Left ventricle myocardium superior (tissue), 1 donor: Measurements from ENCODE around the gene MEA1. TPM values are rescaled to one million over a fixed set of nuclear protein-coding genes. Genes with fewer than 3 reads are reported as not detected.
"Not testable (repeated sequence)": the region's sequence is repeated elsewhere in the genome, so short reads cannot be mapped to it uniquely, and the experiment has no call there.

ENCODE experiments used
- ATAC-seq: fragments of 200-7000 bp; cut with Tn5 transposase; one replicate; pipeline ENCODE4 v1.9.1; 2020; ENCODE audit warnings: mild to moderate bottlenecking, moderate library complexity
- DNase-seq: peaks from one replicate; pipeline ENCODE4 v3.0.0-alpha.2; 2020
- intact Hi-C: fragments of 100-400 bp; cut with micrococcal nuclease; formaldehyde crosslinking; loops from one replicate; pipeline ENCODE4 v1.11.0; 2022
- total RNA-seq: library from RNA; stranded (reverse); fragmentation: NEBNext Ultra II Directional; extraction: Animal tissue kit (Norgen Biotek cat#: 25700); gene quantifications from one replicate; pipeline ENCODE4 v1.2.1, GENCODE V29; 2021
- donor health status: DM: no; HTN: yes; CAD: no; lungs with severe emphysema.

The MEA1 gene
- total RNA-seq, 1 donor from 2014 or later, result 28.7 TPM

DNA sequence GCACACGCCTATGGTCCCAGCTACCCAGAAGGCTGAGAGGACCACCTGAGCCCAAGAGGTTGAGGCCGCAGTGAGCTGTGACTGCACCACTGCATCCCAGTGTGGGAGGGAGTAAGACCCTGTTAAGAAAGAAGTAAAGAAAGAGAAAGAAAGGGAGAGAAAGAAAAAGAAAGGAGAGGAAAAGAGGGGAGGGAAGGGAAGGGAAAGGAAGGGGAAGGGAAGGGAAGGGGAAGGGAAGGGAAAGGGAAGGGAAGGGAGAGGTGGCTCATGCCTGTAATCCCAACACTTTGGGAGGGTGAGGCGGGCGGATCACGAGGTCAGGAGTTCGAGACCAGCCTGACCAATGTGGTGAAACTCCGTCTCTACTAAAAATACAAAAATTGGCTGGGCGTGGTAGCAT is 27.7 kb upstream of the MEA1 start:
- DNase-seq, ATAC-seq, intact Hi-C loops: not testable (repeated sequence)

DNA sequence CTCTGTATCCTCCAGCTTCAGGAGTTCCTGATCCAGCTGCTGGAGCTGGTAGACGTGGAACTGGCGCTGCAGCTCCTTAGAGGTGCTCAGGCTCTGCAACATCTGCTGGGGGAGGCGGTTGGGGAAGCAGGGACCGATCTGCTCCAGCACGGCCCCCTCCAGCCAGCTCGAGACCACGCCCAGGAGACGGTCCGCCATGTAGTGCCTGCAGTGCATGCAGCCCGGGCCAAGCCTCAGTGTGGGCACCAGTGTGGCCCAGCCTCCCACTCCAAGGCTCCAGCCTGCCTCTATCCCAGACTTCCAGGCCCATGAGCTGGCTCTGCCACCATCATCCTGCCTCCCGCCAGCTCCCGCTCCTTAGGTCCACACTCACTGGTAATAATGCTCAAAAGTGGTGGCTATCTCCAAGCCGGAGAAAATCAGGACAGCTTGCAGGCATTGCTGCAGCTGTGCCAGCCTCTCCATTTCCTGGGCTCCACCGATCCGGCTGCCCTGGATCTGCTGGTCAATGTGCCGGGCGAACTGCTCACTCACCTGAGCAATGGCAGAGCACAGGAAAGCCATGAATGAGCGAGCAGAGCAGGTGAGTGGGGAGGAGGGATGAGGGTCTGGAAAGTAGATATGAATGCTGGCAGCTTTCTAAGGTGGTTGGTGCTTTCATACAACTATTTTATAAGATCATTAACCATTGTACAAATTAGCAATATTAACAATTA is 27.0 kb upstream of the MEA1 start:
- intact Hi-C loops, result no loop called here
- DNase-seq (no peak), ATAC-seq (no peak)

DNA sequence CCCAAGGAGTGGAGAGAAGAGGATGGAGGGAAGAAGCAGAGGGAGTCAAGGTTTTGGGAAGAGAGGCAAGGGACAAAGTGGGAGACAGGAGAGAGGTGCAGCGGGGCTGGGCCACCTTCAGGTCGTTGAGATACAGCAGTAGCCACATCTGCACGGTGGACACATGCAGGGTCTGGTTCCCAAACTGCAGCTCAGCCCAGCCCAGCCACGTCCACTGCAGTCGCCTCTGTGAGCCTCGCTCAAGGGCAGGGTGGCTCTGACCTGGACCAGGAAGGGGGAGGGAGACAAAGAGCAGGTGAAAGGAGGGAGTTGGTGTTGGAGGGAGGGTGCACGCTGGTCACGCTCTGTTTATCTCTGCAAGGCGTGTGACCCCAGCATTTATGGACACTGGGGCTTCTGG is 25.0 kb upstream of the MEA1 start:
- no peak for ATAC-seq
- no peak for DNase-seq
- intact Hi-C loops, result no loop called here

DNA sequence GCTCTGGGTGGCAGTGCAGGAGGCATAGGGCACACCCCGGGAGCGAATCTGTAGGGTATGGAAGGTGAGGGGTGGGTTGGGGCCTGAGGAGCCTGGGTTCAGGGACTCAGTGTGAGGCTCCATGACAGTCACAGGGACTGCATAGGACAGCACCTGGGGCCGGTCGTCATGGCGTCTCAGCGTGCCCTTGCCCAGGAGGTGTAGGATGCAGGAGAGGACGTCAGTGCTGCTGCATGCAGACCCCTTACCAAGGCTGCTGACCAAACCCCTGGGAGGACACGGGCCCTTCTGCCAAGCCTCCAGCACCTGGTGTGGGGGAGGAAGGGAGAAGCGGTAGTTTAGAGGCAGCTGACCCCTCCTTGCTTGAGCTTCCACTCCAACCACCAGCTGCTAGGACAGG is 24.0 kb upstream of the MEA1 start:
- ATAC-seq (no peak), DNase-seq (no peak)
- intact Hi-C loops, result no loop called here

DNA sequence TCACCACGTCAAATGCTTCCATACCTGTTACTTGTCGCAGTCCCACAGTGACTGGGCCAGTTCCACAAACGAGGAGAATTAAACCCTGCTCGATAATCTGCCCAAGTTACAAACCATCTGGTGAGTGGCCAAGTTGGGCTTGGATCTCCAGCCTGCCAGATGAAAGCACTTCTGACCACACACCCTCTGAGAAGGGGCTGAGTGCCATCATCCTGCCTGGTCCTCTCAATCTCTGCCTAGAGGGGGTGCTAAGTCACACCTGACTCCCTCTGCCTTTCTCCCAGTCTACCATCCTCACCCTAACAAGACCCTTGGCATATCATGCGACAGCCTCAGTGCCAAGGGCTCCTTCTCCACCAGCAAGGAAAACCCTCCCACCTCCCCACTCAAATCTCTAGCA is 23.5 kb upstream of the MEA1 start:
- DNase-seq, result no peak
- peak; percentile 46 for ATAC-seq
- intact Hi-C loops, result no loop called here

DNA sequence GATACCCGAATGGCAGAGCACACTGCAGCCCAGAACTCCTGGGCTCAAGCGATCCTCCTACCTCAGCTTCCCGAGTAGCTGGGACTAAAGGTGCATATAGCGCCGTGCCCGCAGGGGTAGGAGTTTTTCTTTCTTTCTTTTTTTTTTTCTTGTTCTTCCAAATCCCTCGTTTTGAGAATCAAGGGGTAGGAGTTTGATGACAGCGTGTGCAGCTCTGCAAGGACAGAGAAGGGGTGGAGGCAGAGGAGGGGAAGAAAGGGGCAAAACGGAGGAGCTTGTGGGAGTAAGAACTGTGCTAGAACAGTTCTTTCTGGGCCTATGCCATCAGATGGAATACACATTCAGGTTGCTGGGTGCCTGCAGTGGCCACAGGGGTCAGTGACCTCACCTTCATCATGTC is 23.0 kb upstream of the MEA1 start:
- intact Hi-C loops, result no loop called here
- DNase-seq (no peak), ATAC-seq (no peak)

DNA sequence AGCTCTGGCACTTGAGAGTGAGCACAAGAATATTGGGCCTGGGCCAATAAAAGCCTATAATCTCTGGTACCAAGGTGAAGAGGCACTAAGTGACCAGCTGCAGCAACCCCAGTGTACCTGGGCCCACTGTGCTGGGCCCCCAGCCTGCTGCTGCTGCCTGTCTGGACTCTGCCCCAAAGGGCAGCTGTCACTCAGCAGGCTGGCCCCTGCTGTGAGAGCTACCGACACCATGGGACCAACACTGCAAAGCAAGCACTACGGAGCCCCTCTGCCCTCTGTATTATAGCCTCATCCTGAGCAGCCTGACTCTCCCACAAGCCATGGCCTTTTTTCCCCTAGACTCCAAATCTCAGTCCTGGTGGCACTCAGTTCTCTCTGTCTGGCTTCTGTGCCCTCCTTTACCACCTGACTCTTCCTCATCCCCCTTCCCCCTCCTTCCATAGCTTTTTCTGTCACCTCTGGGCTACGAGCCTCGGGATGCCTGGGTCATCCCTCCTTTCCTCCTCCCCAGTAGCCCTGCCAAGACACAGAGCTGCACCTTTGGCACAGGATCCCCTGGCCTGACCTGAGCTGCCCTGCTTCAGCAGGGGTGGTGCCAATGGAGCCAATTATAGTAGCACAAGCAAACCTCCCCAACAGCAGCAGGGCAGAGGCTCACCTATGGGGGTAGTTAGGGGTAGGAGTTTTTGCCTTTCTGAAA is 21.9 kb upstream of the MEA1 start:
- intact Hi-C loops, result no loop called here
- peak; percentile 96 for ATAC-seq

DNA sequence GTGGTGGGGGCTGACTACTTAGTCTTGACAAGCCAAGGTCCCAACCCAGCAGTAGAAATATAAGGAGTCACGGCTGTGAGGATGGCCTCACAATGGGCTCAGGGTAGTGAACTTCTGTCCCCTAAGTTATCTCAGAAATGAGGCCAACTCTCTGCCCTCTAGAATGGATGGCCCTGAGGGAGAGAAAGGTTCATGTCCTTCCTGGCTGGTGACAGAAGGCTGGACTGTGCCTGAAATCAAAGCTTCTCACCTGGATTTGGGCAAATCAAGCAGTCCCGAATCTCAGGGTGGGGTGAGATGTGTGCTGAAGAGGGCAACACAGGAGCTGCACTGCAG is 20.4 kb upstream of the MEA1 start:
- intact Hi-C loops, result no loop called here
- no peak for DNase-seq
- no peak for ATAC-seq

More for the DNA sequence above, 21.9 kb upstream of the MEA1 start:
- DNase-seq, result peak; percentile 80

DNA sequence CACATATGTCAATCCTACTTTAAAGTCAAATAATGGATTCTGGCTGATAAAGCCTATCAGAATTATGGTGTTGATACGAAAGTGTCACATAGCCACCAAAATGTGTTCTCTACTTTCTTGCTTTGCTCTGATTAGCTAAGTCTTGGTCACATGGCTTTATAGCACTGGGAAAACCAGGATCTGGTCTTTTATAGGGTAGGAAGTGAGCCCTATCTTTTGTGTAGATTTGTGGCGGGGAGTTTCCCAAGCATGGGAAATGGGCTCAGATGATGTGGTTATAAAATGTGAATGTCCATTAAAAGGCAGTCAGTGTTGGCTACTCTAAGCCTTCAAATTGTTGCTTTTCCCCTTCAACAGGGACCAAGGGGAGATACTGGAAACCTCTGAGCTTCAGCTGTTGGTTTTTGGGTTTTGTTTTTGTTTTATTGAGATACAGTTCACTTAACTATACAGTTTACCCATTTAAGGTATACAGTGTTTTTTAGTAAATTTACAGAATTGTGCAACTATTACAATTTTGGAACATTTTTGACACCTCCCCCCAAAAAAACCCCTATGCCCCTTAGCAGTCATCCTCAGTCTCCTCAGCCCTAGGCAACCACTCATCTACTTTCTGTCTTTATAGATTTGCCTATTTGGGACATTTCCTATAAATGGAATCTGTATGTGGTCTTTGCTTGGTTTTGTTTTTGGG is 19.9 kb upstream of the MEA1 start:
- no peak for ATAC-seq
- DNase-seq, result no peak
- intact Hi-C loops, result no loop called here

DNA sequence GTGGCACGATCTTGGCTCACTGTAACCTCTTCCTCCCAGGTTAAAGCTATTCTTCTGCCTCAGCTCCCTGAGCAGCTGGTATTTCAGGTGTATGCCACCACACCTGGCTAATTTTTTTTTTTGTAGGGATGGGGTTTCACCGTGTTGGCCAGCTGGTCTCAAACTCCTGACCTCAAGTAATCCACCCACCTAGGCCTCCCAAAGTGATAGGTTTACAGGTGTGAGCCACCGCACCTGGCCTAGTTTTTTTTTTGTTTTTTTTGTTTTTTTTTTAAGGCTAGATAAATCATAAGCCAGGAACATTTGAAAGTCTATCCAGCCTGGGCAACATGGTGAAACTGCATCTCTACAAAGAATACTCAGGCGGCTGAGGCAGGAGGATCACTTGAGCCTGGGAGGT is 18.6 kb upstream of the MEA1 start:
- no peak for ATAC-seq
- intact Hi-C loops, result no loop called here
- no peak for DNase-seq

DNA sequence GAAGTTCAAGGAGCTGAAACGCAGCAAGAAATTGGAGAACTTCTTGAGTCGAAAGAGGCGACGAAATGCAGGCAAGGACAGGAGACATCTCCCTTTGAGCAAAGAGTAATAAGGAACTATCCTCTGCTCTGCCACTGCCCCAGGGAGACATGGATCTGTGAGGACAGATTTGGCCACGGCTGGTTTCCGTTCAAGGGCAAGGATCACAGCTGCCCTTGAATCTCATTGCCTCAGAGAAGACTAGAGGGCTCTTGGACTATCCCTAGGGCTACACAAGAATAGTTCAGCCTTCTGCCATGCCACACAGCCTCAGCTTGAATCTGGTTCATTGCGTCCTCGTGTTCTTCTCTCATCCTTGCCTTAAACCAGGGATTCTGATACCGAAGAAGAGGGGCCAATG is 15.4 kb upstream of the MEA1 start:
- intact Hi-C loops, result no loop called here
- ATAC-seq (no peak), DNase-seq (peak; percentile 6)

DNA sequence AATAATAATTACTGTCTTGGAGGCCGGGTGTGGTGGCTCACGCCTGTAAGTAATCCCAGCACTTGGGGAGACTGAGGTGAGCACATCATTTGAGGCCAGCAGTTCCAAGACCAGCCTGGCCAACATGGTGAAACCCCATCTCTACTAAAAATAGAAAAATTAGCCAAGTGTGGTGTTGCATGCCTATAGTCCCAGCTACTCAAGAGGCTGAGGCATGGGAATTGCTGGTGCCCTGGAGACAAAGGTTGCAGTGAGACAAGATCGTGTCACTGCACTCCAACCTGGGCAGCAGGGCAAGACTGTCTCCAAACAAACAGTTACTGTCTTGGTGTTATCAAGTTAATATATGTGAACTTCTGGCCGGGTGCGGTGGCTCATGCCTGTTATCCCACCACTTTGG is 12.6 kb upstream of the MEA1 start:
- ATAC-seq, result no peak
- intact Hi-C loops, result no loop called here
- peak; percentile 11 for DNase-seq

DNA sequence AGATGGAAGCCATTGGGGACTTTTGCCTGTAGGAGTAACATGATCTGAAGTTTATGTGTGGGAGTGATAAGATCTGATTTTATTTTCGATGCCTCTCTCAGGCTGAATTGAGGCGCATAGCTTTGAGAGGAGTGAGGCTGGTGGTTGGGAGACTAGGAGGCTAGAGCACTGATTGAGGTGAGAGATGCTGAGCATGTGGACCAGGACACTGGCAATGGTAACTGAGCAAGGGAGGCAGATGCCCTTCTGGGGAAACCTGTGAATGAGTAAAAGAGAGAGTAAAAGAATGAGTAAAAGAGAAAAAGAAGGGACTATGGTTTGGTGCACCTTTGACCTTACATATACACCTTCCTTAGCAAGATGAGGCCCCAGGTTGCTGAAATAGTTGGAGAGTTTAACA is 10.7 kb upstream of the MEA1 start:
- DNase-seq (peak; percentile 0), ATAC-seq (no peak)
- intact Hi-C loops, result no loop called here

DNA sequence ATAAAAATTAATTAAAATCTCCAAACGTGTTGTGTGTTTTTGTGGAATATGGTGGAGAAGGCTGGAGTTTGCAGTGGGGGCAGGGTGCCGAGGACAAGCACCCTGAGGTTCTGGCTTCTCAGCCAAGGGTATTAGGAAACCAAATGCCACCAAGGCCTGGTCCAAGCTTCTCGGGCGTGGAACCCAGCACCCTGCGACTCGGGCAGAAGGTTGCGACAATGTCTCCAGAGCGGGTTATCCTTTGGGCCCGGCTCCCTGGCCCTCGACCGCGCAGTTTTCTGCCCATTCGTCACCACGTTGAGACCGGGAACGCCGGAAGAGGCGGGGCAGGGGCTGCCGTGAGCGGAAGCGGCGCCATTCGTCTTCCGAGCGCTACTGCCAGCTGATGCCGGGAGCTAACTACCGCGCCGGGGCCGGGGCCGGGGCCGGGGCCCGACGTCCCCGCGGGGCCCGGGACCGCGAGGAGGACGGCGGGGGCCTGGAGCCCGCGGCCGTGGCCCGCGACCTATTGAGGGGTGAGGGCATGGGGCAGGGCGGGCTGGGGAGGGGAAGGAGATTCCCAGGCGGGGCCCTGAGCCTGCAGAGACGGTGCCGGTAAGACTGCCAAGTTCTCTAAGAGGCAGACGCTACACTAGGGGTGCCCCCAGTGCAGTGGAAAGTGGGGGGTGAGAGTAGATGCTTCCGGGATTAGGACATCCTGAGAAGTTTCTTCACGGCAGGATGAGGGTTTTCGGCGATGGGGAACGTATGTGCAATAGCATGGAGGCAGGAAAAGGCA is 7.7 kb upstream of the MEA1 start, which contains the start of gene RRP36:
TSS of gene RRP36 (plus strand) at position 354 of the 778 bp plus-strand sequence. CDS start at position 386, 32 bp downstream.
- peak; percentile 91 for DNase-seq
- peak; percentile 77 for ATAC-seq
- intact Hi-C loops, result no loop called here

DNA sequence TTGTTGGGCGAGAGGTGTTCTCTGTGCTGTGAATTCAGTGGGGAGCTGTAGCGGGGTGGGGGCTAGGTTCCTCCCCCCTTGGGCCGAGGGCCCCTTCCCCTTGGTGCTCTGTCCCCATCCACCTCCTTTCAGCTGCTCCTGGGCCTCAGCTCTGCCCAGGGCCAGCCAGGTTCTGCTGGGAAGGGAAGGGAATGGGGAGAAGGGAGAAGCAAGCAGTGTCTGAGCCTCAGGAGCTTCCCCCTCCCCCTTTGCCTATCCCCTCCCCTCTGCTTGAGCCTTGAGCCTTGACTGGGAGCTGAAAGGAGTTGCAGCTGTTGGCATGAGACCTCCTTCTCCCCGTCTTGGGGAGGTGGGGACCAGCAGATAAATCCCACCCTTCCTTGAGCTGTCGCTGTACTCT is 7.1 kb upstream of the MEA1 start:
- peak; percentile 18 for DNase-seq
- ATAC-seq, result no peak
- intact Hi-C loops, result no loop called here

DNA sequence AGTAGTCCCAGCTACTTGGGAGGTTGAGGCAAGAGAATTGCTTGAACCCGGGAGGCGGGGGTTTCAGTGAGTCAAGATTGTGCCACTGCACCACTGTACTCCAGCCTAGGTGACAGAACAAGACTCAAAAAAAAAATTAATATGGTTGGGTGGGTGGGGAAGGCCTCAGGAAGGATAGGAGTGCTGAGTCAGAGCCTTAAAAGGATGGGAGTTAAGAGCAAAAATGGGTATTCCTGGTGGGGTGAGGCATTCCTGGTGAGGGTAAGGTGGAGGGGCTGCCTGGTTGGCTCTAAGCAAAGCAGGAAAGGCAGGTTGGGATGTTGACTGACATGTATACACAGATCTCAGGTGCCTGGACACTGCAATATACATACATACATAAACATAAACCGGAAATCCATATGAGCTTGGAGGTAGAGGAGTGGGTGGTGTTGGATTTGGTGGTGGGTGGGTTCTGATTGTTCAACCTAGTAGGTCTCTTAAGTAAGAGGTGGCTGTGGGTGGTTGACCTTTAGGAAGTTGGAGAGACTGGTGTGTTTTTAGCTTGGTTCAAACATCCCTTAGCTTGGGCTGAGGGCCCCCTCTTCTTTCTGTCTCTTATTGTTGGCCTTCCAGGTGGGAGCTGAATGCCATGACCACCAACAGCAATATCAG is 6.4 kb upstream of the MEA1 start:
- no peak for ATAC-seq
- intact Hi-C loops, result no loop called here
- no peak for DNase-seq

DNA sequence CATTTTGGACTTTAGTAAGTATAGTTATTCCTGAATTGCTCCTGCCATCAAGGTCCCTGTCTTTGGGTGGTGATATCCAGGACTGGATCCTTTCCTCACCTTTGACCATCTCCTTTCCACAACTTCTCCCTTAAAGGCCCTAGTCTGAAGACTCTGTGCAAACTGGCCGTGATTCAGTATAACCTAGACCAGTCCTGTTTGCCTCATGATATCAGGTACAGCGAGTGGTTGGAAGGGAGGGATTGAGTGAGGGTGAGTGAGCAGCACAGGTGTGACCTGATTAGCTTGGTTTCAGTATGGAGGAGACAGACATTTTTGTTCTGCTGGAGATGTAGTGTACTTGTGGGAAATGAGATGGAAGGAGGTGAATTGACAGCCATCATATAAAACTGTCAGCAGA is 5.4 kb upstream of the MEA1 start:
- DNase-seq, result no peak
- ATAC-seq, result no peak
- intact Hi-C loops, result no loop called here

DNA sequence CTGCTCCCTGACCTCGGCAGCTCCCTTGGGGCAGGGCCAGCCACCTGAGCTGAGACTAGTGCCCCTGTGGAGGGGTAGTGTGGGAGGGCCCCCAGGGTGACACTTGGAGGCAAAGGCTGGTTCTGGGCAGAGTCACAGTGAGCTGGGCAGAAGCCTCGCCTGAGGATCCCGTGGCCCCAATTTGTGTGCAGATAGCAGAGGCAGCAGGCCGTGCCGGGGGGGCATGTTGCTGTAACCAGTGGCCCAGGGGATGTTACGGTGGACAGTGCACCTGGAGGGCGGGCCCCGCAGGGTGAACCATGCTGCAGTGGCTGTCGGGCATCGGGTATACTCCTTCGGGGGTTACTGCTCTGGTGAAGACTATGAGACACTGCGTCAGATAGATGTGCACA is 3.2 kb upstream of the MEA1 start:
- peak; percentile 16 for ATAC-seq
- peak; percentile 69 for DNase-seq
- intact Hi-C loops, result no loop called here
